Mesendoderm (in vitro differentiated cells): ENCODE data around the gene BTBD17.
A peak's percentile ranks its signal among the peaks of the same experiment; 100 is the strongest.
"Not testable (repeated sequence)": the region's sequence is repeated elsewhere in the genome, so short reads cannot be mapped to it uniquely, and the experiment has no call there.

Source experiments
- DNase-seq: peaks from one replicate; pipeline ENCODE4 v3.0.0; 2013
- H2AK5ac ChIP-seq: 2 replicates; pipeline ENCODE4 v1.6.1; 2013; ENCODE audit warnings: low read length, inconsistent platforms
- H2BK120ac ChIP-seq: 2 replicates; pipeline ENCODE4 v1.6.1; 2013; ENCODE audit warnings: low read depth, mild to moderate bottlenecking, low read length, moderate library complexity, mixed read lengths
- H2BK15ac ChIP-seq: replicated peaks from 2 replicates; pipeline ENCODE4 v1.6.1; 2013; ENCODE audit warnings: low read depth, mild to moderate bottlenecking, moderate library complexity
- H2BK5ac ChIP-seq: 2 replicates; pipeline ENCODE4 v1.6.1; 2013; ENCODE audit warnings: low read length, inconsistent platforms
- H3K18ac ChIP-seq: 2 replicates; pipeline ENCODE4 v1.6.1; 2013; ENCODE audit warnings: mild to moderate bottlenecking, low read length, mixed read lengths
- H3K23ac ChIP-seq: one replicate; pipeline ENCODE4 v1.6.1; 2013; ENCODE audit warnings: low read length
- H3K27ac ChIP-seq: 2 replicates; pipeline ENCODE4 v1.5.1; 2013; ENCODE audit warnings: low read depth, mild to moderate bottlenecking, inconsistent platforms, low read length, moderate library complexity
- H3K27me3 ChIP-seq: 2 replicates; pipeline ENCODE4 v1.6.1; 2013; ENCODE audit warnings: low read length, control low read depth, mild to moderate bottlenecking, inconsistent platforms; ENCODE audit not compliant: insufficient read depth, poor library complexity
- H3K36me3 ChIP-seq: 2 replicates; pipeline ENCODE4 v1.6.1; 2013; ENCODE audit warnings: low read length, inconsistent platforms; ENCODE audit not compliant: control insufficient read depth, insufficient read depth
- H3K4ac ChIP-seq: one replicate; pipeline ENCODE4 v1.6.1; 2013; ENCODE audit warnings: low read depth, mild to moderate bottlenecking, low read length, moderate library complexity
- H3K4me1 ChIP-seq: 2 replicates; pipeline ENCODE4 v1.6.1; 2013; ENCODE audit warnings: low read depth, low read length, inconsistent platforms; ENCODE audit not compliant: control insufficient read depth
- H3K4me2 ChIP-seq: 2 replicates; pipeline ENCODE4 v1.6.1; 2013; ENCODE audit warnings: low read length
- H3K4me3 ChIP-seq: 2 replicates; pipeline ENCODE4 v1.5.1; 2013; ENCODE audit warnings: mild to moderate bottlenecking, low read length
- H3K56ac ChIP-seq: one replicate; pipeline ENCODE4 v1.6.1; 2013; ENCODE audit warnings: low read length
- H3K79me1 ChIP-seq: 2 replicates; pipeline ENCODE4 v1.6.1; 2013; ENCODE audit warnings: low read length, inconsistent platforms
- H3K79me2 ChIP-seq: 2 replicates; pipeline ENCODE4 v1.6.1; 2013; ENCODE audit warnings: mild to moderate bottlenecking, low read length; ENCODE audit not compliant: control insufficient read depth, insufficient read depth
- H3K9ac ChIP-seq: 2 replicates; pipeline ENCODE4 v1.6.1; 2013; ENCODE audit warnings: low read length, inconsistent platforms
- H4K5ac ChIP-seq: one replicate; pipeline ENCODE4 v1.6.1; 2013; ENCODE audit warnings: low read length
- H4K8ac ChIP-seq: one replicate; pipeline ENCODE4 v1.6.1; 2013; ENCODE audit warnings: low read depth, mild to moderate bottlenecking, control low read depth, low read length, moderate library complexity
- WGBS: extraction: QIAGEN DNeasy Blood & Tissue Kit; methylation state at CpG from one replicate; pipeline ENCODE4 v1.1.7; 2013; ENCODE audit warnings: low lambda C conversion rate, missing lambda C conversion rate; ENCODE audit not compliant: insufficient coverage; ENCODE audit errors: extremely low coverage; 5-methylcytosine and 5-hydroxymethylcytosine counted together

BTBD17 gene

GRCh38 chr17:74405311-74405710 lies 43.6 kb upstream of the BTBD17 start:
- H2BK120ac ChIP-seq, H3K9ac ChIP-seq, DNase-seq, H3K79me1 ChIP-seq, H2AK5ac ChIP-seq, H4K8ac ChIP-seq, H3K4ac ChIP-seq, H3K36me3 ChIP-seq, H3K27ac ChIP-seq, H3K18ac ChIP-seq, H2BK15ac ChIP-seq, H3K23ac ChIP-seq, H3K56ac ChIP-seq, H2BK5ac ChIP-seq, H3K4me1 ChIP-seq, H4K5ac ChIP-seq, H3K4me2 ChIP-seq, H3K27me3 ChIP-seq, H3K4me3 ChIP-seq, H3K79me2 ChIP-seq: not testable (repeated sequence)
- WGBS = no CpG with 5 or more reads among the region's 5 CpGs

GRCh38 chr17:74404789-74405188 lies 43.1 kb upstream of the BTBD17 start:
- H3K4me1 ChIP-seq = peaks cover 6% of the 10 kb centered on the region
- H3K9ac ChIP-seq = peak overlapping the region; percentile 5
- no peaks in the 10 kb centered on the region for H3K79me1 ChIP-seq
- no CpG with 5 or more reads among the region's 6 CpGs for WGBS
- no peak overlapping the region for H3K18ac ChIP-seq
- H3K79me2 ChIP-seq = no peaks in the 10 kb centered on the region
- no peak overlapping the region for H3K4ac ChIP-seq
- no peak overlapping the region for H2BK120ac ChIP-seq
- H3K27me3 ChIP-seq = no peaks in the 10 kb centered on the region
- H2AK5ac ChIP-seq = no peak overlapping the region
- H2BK5ac ChIP-seq = no peak overlapping the region
- no peak overlapping the region for H4K5ac ChIP-seq
- H4K8ac ChIP-seq = no peak overlapping the region
- H3K36me3 ChIP-seq = no peaks in the 10 kb centered on the region
- H3K4me2 ChIP-seq = no peak overlapping the region
- no peak overlapping the region for H3K23ac ChIP-seq
- DNase-seq = peak; percentile 53
- H3K27ac ChIP-seq = peak overlapping the region; percentile 48
- peak overlapping the region; percentile 44 for H3K56ac ChIP-seq
- no peak overlapping the region for H3K4me3 ChIP-seq
- no peak overlapping the region for H2BK15ac ChIP-seq

GRCh38 chr17:74404218-74404617 lies 42.5 kb upstream of the BTBD17 start:
- no peaks in the 10 kb centered on the region for H3K27me3 ChIP-seq
- H3K56ac ChIP-seq = peak overlapping the region; percentile 68
- H3K18ac ChIP-seq = no peak overlapping the region
- DNase-seq = peak; percentile 87
- H4K5ac ChIP-seq = no peak overlapping the region
- no peak overlapping the region for H3K4ac ChIP-seq
- no CpG with 5 or more reads among the region's 7 CpGs for WGBS
- peak overlapping the region; percentile 67 for H3K27ac ChIP-seq
- no peak overlapping the region for H4K8ac ChIP-seq
- H3K4me3 ChIP-seq = no peak overlapping the region
- no peaks in the 10 kb centered on the region for H3K36me3 ChIP-seq
- H3K23ac ChIP-seq = no peak overlapping the region
- peak overlapping the region; percentile 5 for H3K9ac ChIP-seq
- H3K79me2 ChIP-seq = no peaks in the 10 kb centered on the region
- H3K4me2 ChIP-seq = no peak overlapping the region
- H2AK5ac ChIP-seq = no peak overlapping the region
- peaks cover 6% of the 10 kb centered on the region for H3K4me1 ChIP-seq
- no peak overlapping the region for H2BK120ac ChIP-seq
- H2BK5ac ChIP-seq = no peak overlapping the region
- no peaks in the 10 kb centered on the region for H3K79me1 ChIP-seq
- no peak overlapping the region for H2BK15ac ChIP-seq

GRCh38 chr17:74403512-74404137 lies 42.0 kb upstream of the BTBD17 start:
- H4K5ac ChIP-seq = peak overlapping the region; percentile 87

GRCh38 chr17:74402048-74402447 lies 40.4 kb upstream of the BTBD17 start:
- H3K4me1 ChIP-seq = peaks cover 6% of the 10 kb centered on the region
- H3K9ac ChIP-seq = no peak overlapping the region
- H2BK5ac ChIP-seq = no peak overlapping the region
- no peaks in the 10 kb centered on the region for H3K27me3 ChIP-seq
- H3K23ac ChIP-seq = no peak overlapping the region
- no peak overlapping the region for H2AK5ac ChIP-seq
- H4K5ac ChIP-seq = no peak overlapping the region
- DNase-seq = no peak
- no peak overlapping the region for H2BK15ac ChIP-seq
- H3K36me3 ChIP-seq = no peaks in the 10 kb centered on the region
- H3K4me2 ChIP-seq = no peak overlapping the region
- H3K18ac ChIP-seq = no peak overlapping the region
- H3K56ac ChIP-seq = no peak overlapping the region
- H4K8ac ChIP-seq = no peak overlapping the region
- no peak overlapping the region for H2BK120ac ChIP-seq
- no peaks in the 10 kb centered on the region for H3K79me1 ChIP-seq
- no peaks in the 10 kb centered on the region for H3K79me2 ChIP-seq
- H3K4ac ChIP-seq = no peak overlapping the region
- H3K4me3 ChIP-seq = no peak overlapping the region
- no peak overlapping the region for H3K27ac ChIP-seq
- WGBS = no CpG with 5 or more reads among the region's 7 CpGs

More at GRCh38 chr17:74403512-74404137, 42.0 kb upstream of the BTBD17 start:
- Histone ChIP-seq H3K36me3 (no peaks in the 10 kb centered on the region), H3K56ac (peak overlapping the region; percentile 30), H2BK15ac (no peak overlapping the region), H4K8ac (no peak overlapping the region), H3K4me2 (no peak overlapping the region), H3K4me1 (peaks cover 6% of the 10 kb centered on the region), H3K27ac (peak overlapping the region; percentile 67), H3K79me2 (no peaks in the 10 kb centered on the region), H3K4ac (no peak overlapping the region), H2BK120ac (no peak overlapping the region), H2BK5ac (no peak overlapping the region), H3K23ac (no peak overlapping the region), H2AK5ac (no peak overlapping the region), H3K27me3 (no peaks in the 10 kb centered on the region), H3K9ac (no peak overlapping the region), H3K4me3 (no peak overlapping the region), H3K79me1 (no peaks in the 10 kb centered on the region), H3K18ac (no peak overlapping the region)
- no CpG with 5 or more reads among the region's 12 CpGs for WGBS
- peak; percentile 58 for DNase-seq

GRCh38 chr17:74396567-74396966 lies 34.9 kb upstream of the BTBD17 start:
- Histone ChIP-seq H3K79me1 (no peaks in the 10 kb centered on the region), H2AK5ac (no peak overlapping the region), H3K27me3 (no peaks in the 10 kb centered on the region), H3K4me3 (no peak overlapping the region), H2BK15ac (no peak overlapping the region), H4K8ac (no peak overlapping the region), H3K4me1 (no peaks in the 10 kb centered on the region), H2BK120ac (no peak overlapping the region), H3K79me2 (no peaks in the 10 kb centered on the region), H2BK5ac (no peak overlapping the region), H3K18ac (no peak overlapping the region), H3K9ac (no peak overlapping the region), H3K4ac (no peak overlapping the region), H3K23ac (no peak overlapping the region), H4K5ac (no peak overlapping the region), H3K36me3 (no peaks in the 10 kb centered on the region), H3K4me2 (no peak overlapping the region), H3K27ac (no peak overlapping the region), H3K56ac (no peak overlapping the region)
- no peak for DNase-seq
- WGBS = no CpG with 5 or more reads among the region's 4 CpGs
